CD14-positive monocyte (primary cell): ENCODE data around the gene COX5B. TPM values are rescaled to one million over a fixed set of nuclear protein-coding genes. Genes with fewer than 3 reads are reported as not detected.

Experiments used
- DNase-seq, 3 donors: peaks; one replicate each; pipeline ENCODE4 v3.0.0-alpha.2; 2011 to 2022
- H2AFZ ChIP-seq: 2 replicates; pipeline ENCODE4 v1.6.0; 2012; ENCODE audit warnings: mild to moderate bottlenecking, low read depth, low read length, inconsistent platforms; ENCODE audit not compliant: insufficient read depth, poor library complexity, severe bottlenecking
- H3K27ac ChIP-seq, 2 donors: 1 replicate in 1 of 2; 2 replicates in 1 of 2; pipeline ENCODE4 v1.5.1; 2012 to 2013; ENCODE audit warnings: low read length in 2 of 2, control low read depth in 1 of 2, inconsistent platforms in 1 of 2, low read depth in 1 of 2, mild to moderate bottlenecking in 1 of 2
- H3K27me3 ChIP-seq, 2 donors: one replicate each; pipeline versions ENCODE4 v1.6.0 to v1.6.1; 2011 to 2013; ENCODE audit warnings: low read length in 2 of 2; ENCODE audit not compliant: control insufficient read depth in 2 of 2, insufficient read depth in 2 of 2
- H3K36me3 ChIP-seq, 2 donors: replicated peaks in 1 of 2; 1 replicate in 1 of 2; 2 replicates in 1 of 2; pipeline versions ENCODE4 v1.5.1 to v1.6.1; 2012 to 2013; ENCODE audit warnings: low read length in 2 of 2, control low read depth in 1 of 2, inconsistent platforms in 1 of 2, mild to moderate bottlenecking in 1 of 2; ENCODE audit not compliant: insufficient read depth in 2 of 2, control insufficient read depth in 1 of 2
- H3K4me1 ChIP-seq, 2 donors: 1 replicate in 1 of 2; 2 replicates in 1 of 2; pipeline versions ENCODE4 v1.5.1 to v1.6.1; 2012 to 2013; ENCODE audit warnings: low read length in 2 of 2, control low read depth in 1 of 2, inconsistent platforms in 1 of 2, mild to moderate bottlenecking in 1 of 2, moderate library complexity in 1 of 2; ENCODE audit not compliant: insufficient read depth in 2 of 2, control insufficient read depth in 1 of 2
- H3K4me2 ChIP-seq: replicated peaks from 2 replicates; pipeline ENCODE3; 2012; ENCODE audit warnings: low read length, moderate library complexity, mild to moderate bottlenecking; ENCODE audit not compliant: poor library complexity, severe bottlenecking; ENCODE audit errors: extremely low read depth
- H3K4me3 ChIP-seq, 3 experiments: fragments of 200-600 bp in 1 of 3; sonication (generic) in 1 of 3; replicated peaks in 1 of 3; 1 replicate in 2 of 3; 2 replicates in 1 of 3; pipeline ENCODE4 v1.5.1; 2011 to 2013; ENCODE audit warnings: low read length in 3 of 3, mild to moderate bottlenecking in 3 of 3, control low read depth in 2 of 3, low read depth in 2 of 3, inconsistent platforms in 1 of 3, moderate library complexity in 1 of 3
- H3K79me2 ChIP-seq: 2 replicates; pipeline ENCODE4 v1.6.0; 2012; ENCODE audit warnings: mild to moderate bottlenecking, control low read depth, inconsistent platforms, low read length, moderate library complexity; ENCODE audit not compliant: insufficient read depth
- H3K9ac ChIP-seq: 2 replicates; pipeline ENCODE4 v1.6.0; 2017; ENCODE audit warnings: low read length, mild to moderate bottlenecking; ENCODE audit not compliant: insufficient read depth, poor library complexity, severe bottlenecking
- H3K9me3 ChIP-seq, 2 donors: replicated peaks in 1 of 2; 1 replicate in 1 of 2; 2 replicates in 1 of 2; pipeline versions ENCODE4 v1.5.1 to v1.6.1; 2012 to 2013; ENCODE audit warnings: low read length in 2 of 2, control low read depth in 1 of 2; ENCODE audit not compliant: control insufficient read depth in 1 of 2, insufficient read depth in 1 of 2
- H4K20me1 ChIP-seq: 2 replicates; pipeline ENCODE4 v1.6.0; 2012; ENCODE audit warnings: mild to moderate bottlenecking, low read length, control low read depth, moderate library complexity; ENCODE audit not compliant: insufficient read depth
- H3K27ac Mint-ChIP-seq, 7 donors: one replicate each; pipeline ENCODE4 v1.8.0; 2020; ENCODE audit warnings: mild to moderate bottlenecking in 7 of 7, mixed read lengths in 7 of 7, moderate library complexity in 6 of 7, inconsistent platforms in 2 of 7
- H3K27me3 Mint-ChIP-seq, 3 donors: one replicate each; pipeline ENCODE4 v1.8.0; 2021 to 2022; ENCODE audit warnings: low read depth in 3 of 3, mild to moderate bottlenecking in 3 of 3, mixed read lengths in 3 of 3, moderate library complexity in 3 of 3, inconsistent platforms in 1 of 3
- H3K36me3 Mint-ChIP-seq, 2 donors: one replicate each; pipeline ENCODE4 v1.8.0; 2020; ENCODE audit warnings: mixed read lengths in 2 of 2, inconsistent platforms in 1 of 2, mild to moderate bottlenecking in 1 of 2
- H3K4me1 Mint-ChIP-seq: one replicate; pipeline ENCODE4 v1.8.0; 2020; ENCODE audit warnings: mild to moderate bottlenecking, mixed read lengths
- H3K4me3 Mint-ChIP-seq, 2 donors: one replicate each; pipeline ENCODE4 v1.8.0; 2020; ENCODE audit warnings: mild to moderate bottlenecking in 2 of 2, mixed read lengths in 2 of 2, moderate library complexity in 1 of 2
- H3K9me3 Mint-ChIP-seq, 7 donors: one replicate each; pipeline ENCODE4 v1.8.0; 2020 to 2022; ENCODE audit warnings: mixed read lengths in 7 of 7, mild to moderate bottlenecking in 6 of 7, moderate library complexity in 6 of 7, inconsistent platforms in 2 of 7
- CTCF ChIP-seq: fragments of 200-600 bp; IDR thresholded peaks from one replicate; pipeline ENCODE4 v1.8.0; 2022; ENCODE audit warnings: antibody characterized with exemption, mild to moderate bottlenecking
- whole genome bisulfite sequencing: methylation state at CpG from one replicate; pipeline ENCODE4 v1.1.5; 2013; ENCODE audit warnings: missing lambda C conversion rate; ENCODE audit not compliant: insufficient coverage; 5-methylcytosine and 5-hydroxymethylcytosine counted together
- intact Hi-C, 2 donors: fragments of 100-400 bp; cut with micrococcal nuclease; formaldehyde crosslinking; loops; one replicate each; pipeline versions ENCODE4 v1.15.0 to v1.15.1; 2023
- polyA plus RNA-seq, 3 donors: library from polyadenylated mRNA; depleted of rRNA in 1 of 3; unstranded in 2 of 3; stranded (reverse) in 1 of 3; fragments of 300-500 nt in 2 of 3; fragments of >200 nt in 1 of 3; fragmentation: Illumina TruSeq in 2 of 3; gene quantifications; 1 replicate in 2 of 3; 2 replicates in 1 of 3; pipeline ENCODE4 v1.2.3, GENCODE V29; 2012 to 2021

Gene COX5B
- polyA plus RNA-seq, 3 donors = 215 to 598 (median 546) TPM

- Histone ChIP-seq H3K4me3 (peak overlapping the region; percentile 63 to 84 (median 75)), H3K79me2 (peaks cover 32% of the 10 kb centered on the region), H3K36me3 (peaks cover 6 to 8% of the 10 kb centered on the region in 2 donors), H3K27ac (peak overlapping the region; percentile 92 to 94), H3K9me3 (no peaks in the 10 kb centered on the region), H2AFZ (peak overlapping the region; percentile 82), H3K9ac (peak overlapping the region; percentile 86), H3K4me1 (peaks cover 20 to 23% of the 10 kb centered on the region in 2 donors), H3K4me2 (peak overlapping the region; percentile 93), H4K20me1 (peaks cover 11% of the 10 kb centered on the region), H3K27me3 (no peaks in the 10 kb centered on the region)
- H3K27me3 Mint-ChIP-seq = peaks cover 0 to 4% (median 2%) of the 10 kb centered on the region in 3 donors
- 0% methylated on average over 3 of the region's 21 CpGs for WGBS
- peak; percentile 13 for TF ChIP-seq CTCF
- H3K9me3 Mint-ChIP-seq = peaks cover 0 to 1% (median 0%) of the 10 kb centered on the region in 7 donors
- H3K27ac Mint-ChIP-seq = peak overlapping the region; percentile 92 to 98 (median 96)
- DNase-seq = no peak
- peaks cover 36% of the 10 kb centered on the region for H3K4me1 Mint-ChIP-seq
- intact Hi-C loops = loop anchor here in 1 of 2 donors (10.0 kb wide), 1 partner anchor 1030 kb away; the partner anchor contains the start of gene KANSL3
- H3K36me3 Mint-ChIP-seq = peaks cover 9 to 11% of the 10 kb centered on the region in 2 donors
- peak overlapping the region; percentile 89 to 94 for H3K4me3 Mint-ChIP-seq
Observed at GRCh38 chr2:97664636-97664970, 18.7 kb downstream of the COX5B start.

- no peak for DNase-seq
- Mint-ChIP-seq H3K36me3 (no peaks in the 10 kb centered on the region), H3K27ac (peak within 1 kb of the TSS in 2 of 7 donors; percentile 40 to 50), H3K9me3 (no peaks in the 10 kb centered on the region), H3K27me3 (peaks cover 0 to 5% (median 2%) of the 10 kb centered on the region in 3 donors), H3K4me1 (peaks cover 12% of the 10 kb centered on the region), H3K4me3 (no peak within 1 kb of the TSS)
- H3K4me3 ChIP-seq = no peak within 1 kb of the TSS
- TF ChIP-seq CTCF = no peak
- no peaks in the 10 kb centered on the region for H3K9me3 ChIP-seq
- H3K4me2 ChIP-seq = no peak within 1 kb of the TSS
- H3K36me3 ChIP-seq = no peaks in the 10 kb centered on the region
- intact Hi-C loops = loop anchor here in 1 of 2 donors (10.0 kb wide), 1 partner anchor 1035 kb away; the partner anchor contains the start of gene KANSL3
- H3K4me1 ChIP-seq = peaks cover 5 to 6% of the 10 kb centered on the region in 2 donors
- WGBS = 92% methylated on average over 2 of the region's 6 CpGs
- H3K79me2 ChIP-seq = no peaks in the 10 kb centered on the region
- no peak within 1 kb of the TSS for H3K27ac ChIP-seq
- H2AFZ ChIP-seq = no peak within 1 kb of the TSS
- no peaks in the 10 kb centered on the region for H3K27me3 ChIP-seq
- H4K20me1 ChIP-seq = no peaks in the 10 kb centered on the region
- no peak within 1 kb of the TSS for H3K9ac ChIP-seq
Observed at GRCh38 chr2:97669448-97669847, 23.6 kb downstream of the COX5B start, which contains the start of gene C2orf92. C2orf92 (plus strand) TSS chr2:97669713; CDS start chr2:97669789, 76 bp downstream.
